Suppressor macrophage treated with lipopolysaccharide for 1 hour (primary cell): Measurements from ENCODE around the gene LETM1.

Experiments
- DNase-seq, 3 donors: peaks; one replicate each; pipeline ENCODE4 v3.0.0-alpha.2; 2020 to 2022

Gene LETM1

DNA sequence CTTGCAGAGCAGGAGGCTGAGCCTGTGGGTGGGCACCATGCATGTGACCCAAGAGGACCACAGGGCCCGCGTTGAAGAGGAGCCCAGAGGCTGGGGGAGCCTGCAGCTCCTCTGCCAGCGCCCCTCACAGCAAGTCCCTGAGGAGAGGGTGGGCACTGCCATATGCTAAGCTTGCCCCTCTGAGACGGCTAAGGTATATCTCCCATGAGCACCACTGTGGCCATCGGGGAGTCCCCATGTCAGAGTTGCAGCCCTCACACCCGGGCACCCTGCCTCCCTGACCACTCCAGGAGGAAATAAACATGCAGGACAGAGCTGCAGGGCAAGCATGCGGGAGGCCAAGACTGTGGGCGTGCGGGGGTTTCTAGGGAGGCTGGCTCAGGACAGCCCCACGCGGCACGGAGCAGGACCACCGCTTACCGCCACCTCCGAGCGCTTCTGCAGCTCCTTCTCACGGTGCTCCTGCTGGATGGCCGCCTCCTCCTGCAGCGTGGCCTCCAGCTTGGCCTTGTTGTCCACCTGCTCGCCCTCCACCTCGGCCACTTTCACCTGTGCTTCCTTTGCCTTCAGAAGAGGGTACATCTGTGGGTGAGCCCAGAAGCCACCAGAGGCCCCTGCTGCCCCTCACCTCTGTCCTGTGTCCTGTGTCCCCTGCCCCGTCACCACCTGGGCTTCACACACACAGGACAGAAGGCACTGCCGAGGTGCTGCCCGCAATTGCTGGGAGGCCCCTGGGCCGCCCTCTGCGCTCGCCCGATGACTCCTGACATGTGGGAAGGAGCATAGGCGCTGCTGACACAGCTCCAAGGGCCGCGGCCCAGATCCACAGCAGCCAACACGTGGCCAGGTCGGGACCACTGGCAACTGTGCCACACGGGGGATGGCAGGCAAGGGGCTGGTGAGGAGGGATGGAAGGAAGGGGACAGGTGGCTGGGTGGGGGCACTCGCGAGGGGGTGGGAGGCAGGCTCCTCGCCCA lies 33.1 kb downstream of the LETM1 start:
- DNase-seq, result no peak

DNA sequence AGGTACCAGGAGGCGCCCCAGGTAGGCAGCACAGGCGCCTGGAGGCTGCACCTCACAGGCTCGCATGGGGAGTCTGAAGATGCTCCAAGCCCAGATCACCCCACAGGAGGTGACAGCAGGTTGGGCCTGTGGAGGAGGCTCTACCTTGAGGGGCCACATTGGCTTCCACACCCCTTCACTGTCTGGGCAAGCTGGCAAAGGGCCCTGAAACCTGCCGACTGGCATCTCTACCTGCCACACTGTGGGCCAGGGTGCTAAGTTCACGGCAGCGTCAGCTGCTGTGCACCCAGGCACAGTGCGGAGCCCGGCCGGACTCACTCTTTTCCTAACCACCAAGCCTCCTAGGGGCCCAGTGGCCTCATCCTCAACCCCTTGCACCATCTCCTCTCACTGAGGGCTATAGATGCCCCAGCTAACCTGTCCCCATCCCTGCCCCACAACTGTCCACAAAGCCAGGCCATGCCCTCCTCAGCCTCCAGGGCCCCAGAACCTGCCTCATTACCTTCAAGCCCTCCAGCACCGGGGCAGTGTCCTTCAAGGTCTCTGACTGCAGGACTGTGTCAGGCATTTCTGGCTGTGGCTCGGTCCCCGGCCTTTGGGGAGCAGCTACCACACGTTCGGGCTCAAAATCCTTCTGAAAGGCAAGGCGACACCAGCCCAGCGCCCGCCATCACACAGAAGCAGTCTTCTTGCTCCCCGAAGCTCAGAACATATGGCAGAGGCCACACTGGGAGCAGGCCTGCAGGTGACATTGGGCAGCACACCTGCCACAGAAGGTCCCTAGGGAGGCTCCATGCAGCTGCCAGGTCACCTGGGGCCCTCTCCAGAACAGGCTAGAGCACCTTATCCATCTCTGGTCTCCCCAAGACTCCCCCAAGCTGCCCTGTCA lies 34.0 kb downstream of the LETM1 start:
- DNase-seq, result no peak

DNA sequence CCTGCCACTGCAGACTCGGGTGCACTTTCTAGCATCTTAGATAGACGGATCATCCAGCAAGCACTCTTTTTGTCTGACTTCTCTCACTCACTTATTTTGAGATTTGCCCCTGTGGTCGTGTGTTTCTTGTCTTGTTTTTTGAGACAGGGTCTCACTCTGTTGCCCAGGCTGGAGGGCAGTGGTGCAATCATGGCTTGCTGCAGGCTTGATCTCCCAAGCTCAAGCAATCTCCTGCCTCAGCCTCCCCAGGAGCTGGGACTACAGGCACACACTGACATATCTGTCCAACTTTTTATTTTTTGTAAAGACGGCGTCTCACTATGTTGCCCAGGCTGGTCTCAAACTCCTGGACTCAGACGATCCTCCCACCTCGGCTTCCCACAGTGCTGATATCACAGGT lies 36.1 kb downstream of the LETM1 start:
- no peak for DNase-seq

DNA sequence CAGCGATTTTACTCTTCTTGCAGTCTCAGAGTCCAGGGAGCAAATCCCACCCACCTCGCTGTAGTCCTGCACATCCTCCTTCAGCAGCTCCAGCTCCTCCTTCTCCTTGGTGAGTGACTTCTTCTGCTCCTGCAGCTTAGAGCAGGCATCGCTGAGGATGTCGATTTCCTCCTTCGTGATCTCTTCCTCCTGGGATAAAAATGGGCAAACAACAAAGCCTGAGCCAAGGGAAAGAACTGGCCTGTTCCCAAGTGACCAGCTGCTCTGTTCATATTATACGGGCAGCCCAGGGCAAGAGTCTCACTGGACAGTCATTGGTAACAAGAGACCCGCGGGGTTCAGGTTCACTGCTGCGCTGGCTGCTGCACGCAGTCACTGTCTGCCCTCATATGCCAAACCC lies 36.7 kb downstream of the LETM1 start:
- no peak for DNase-seq

DNA sequence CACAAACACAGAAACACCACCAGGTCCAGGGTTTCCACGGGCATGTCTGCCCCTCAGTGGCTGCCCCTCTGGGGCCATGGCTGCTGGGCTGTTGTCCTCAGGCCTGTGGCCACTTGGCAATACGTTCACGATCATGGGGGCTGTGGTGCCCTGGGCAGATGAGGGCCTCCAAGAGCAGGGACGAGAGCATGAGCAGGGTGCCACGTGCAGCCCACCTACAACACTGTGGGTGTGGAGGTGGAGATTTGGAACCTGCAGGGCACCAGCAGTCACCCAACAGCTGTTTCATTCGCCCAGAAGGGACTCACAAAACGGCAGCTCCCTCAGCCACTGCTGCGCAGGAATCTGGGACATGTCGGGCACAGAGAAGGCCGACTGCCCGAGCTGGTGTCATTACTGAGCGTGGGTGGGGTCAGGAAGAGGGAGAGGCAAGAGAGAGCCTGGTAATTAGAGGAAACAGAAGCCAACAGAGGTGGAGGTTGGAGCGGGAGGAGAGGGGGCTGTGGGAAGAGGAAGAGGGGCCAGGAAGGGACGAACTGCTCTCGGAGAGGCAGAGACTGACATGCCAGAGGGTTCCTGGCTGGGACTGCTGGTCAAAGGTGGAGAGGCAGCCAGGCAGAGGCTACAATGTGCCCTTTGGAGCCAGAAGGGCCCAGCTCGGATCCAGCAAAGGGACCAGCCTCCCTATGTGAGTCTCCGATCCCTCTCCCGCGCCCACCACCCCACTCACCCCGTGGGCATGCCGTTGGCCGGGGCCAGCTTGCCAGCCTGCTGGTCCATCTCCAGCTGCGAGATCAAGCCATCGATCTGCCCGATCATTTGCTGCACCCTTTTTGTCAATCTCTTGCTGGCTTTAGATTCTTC lies 39.7 kb downstream of the LETM1 start:
- no peak for DNase-seq

DNA sequence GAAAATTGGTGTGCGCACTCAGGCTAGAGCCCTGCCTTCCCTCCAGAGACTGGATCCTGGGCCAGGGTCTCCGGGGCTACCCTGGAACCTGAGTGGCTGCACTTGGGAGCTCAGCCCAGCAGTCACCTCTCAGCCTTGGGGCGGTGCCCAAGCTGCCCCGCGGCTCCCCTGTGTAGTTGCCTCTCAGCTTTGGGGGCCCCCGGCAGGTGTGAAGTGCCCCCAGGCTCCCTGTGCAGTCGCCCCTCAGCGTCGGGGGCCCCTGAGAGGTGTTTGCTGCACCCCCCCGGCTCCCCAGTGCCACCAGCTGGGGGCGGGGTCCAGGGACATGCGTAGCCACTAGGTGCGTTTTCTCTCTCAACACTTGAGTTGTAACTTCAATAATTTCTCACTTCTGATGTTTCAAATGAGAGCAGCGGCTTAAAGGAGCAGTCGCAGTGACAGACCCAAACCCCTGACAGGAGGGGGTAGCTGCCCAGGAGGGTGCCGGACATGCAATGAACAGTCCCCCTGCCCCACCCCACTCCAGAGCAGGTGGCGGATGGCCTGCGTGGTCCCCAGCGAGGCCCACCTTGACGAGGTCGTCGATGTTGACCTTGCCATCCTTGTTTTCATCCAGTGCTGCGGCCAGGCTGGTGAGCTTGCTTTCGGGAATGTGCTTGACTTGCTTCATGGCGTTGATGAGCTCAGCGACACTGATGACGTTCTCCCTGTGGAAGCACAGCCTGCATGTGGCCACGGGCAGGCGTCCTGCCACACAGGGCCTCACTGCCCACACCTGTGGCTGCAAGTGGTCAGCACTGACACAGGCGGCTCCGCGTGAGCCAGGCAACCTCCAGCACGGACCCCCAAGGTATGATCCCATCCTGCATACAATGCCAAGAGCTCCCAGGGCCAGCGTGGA lies 40.6 kb downstream of the LETM1 start:
- DNase-seq, result no peak

DNA sequence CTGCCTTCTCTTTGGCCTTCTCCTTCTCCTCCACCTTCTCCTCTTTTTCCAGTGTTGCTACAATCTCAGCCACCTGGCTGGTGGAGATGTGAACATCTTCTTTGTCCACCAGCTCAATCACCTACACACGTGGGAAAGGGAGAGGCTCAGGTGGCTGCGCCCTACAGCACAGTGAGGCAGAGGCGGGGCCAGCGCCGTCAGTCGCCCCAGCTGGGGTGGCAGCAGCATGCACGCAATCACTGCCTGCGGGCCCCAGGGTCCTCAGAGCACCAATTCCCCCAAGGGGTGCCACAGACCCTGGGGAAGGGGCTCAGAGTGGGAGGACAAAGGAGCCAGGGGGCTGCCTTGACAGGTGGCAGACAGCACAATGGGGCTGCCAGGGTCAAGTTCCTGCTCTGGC lies 41.5 kb downstream of the LETM1 start:
- DNase-seq, result no peak

DNA sequence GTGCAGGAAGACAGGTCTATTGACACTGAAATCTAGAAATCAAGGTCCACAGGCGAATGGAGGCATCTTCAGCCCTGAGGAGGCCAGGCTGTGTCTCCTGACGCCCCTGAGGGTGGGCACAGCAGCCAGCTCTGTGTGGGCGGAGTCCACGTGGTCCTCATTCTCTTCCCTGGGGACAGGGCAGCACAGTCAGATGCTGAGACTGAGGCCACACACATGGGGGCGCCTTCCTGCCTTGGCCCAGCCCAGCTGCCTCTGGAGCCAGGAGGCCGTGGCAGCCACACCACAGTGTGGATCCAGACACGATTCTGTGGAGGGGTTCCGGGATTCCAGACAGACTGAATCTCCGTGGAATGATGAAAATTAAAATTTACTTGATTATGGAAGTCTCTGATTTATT lies 42.0 kb downstream of the LETM1 start:
- DNase-seq, result peak in 1 of 3 donors; percentile 24

DNA sequence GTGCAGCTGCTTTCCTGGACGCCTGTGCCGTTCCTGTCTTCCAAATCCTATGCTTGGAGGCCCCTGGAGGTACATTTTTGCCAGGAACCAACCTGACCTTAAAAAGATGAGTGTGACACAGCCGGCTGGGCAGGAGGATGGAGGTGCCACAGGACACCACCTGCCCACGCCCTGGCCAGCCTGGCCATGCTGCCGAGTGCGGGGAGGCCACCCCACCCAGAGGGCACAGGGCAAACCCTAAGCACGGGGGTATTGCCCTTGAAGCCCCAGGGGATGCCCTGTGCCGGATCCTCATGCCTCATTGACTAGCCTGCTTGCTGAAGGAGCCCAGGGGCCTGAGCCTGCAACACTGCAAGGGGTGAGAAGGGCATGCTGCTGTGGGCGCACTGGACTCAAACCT lies 42.7 kb downstream of the LETM1 start:
- DNase-seq, result no peak

DNA sequence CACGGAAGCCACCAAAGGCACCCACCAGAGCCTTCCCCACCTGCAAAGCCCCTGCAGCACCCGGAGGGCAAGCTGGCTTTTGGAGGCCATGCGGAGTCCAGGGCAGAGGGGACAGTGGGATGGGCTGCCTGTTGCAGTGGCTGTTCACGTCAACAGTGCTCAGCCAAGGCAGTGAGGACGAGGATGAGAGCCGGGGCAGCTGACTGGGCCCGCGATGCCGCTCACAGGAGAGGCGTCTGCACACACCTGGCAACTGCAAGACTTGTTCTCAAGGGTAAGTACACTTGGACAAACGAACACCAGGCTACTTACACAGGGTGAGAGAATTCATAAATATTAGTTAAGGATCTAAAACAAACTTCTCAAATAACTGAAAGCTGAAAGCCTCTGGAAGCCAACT lies 43.2 kb downstream of the LETM1 start:
- DNase-seq, result no peak

DNA sequence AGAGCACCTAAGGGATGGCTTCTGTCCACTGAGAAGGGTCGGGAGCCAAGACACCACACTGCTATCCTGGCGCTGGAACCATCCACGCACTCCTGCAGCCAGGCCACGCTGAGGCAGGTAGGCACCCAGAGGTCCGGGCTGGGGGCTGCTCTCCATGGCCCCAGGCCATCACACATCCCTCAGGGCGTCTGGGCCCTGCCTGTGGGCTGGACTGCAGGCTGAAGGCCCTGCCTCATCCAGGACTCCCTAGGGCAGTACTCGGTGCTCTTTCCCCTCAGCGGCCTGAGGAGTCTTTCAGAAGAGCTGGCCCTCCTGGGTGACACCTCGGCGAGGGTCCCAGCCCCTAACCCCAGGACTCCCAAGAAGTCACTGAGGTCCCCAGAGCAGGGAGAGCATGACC lies 45.2 kb downstream of the LETM1 start:
- DNase-seq, result no peak

DNA sequence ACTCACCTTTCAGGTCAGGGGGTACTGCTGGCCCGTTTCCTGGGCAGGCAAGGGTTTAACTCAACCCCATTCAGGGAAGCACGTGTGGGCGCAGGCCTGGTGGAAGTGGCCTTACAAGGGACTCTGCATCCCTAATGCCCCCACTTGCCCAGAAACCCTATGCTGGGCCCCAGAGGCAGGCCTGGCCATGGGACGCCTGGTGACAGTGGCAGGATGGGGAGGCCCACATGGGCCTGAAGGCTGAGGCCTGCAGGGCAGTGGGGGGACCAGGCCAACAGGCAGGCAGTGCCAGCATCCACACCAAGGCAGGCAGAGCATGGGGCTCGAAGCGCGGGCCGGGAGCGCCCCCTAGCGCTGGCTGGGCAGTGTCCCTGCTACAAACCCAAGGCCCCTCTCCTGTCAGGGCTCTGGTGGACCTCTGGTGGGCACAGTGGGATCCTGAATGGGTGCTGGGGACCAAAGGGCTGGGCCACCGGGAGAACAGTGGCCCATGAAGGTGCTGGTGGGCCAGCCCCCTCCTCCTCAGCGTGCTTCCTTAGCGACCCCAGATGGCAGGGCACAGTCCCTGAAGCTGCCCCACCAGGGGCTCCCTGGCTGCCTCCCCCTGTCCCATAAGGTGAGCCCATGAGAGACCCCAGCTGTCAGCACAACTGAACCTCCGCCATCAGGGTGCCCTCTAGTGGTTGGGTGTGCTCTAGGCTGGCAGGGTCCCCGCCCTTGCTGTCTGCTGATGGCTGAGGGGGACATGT lies 46.0 kb downstream of the LETM1 start:
- DNase-seq, result peak; percentile 71 to 89 (median 75)

DNA sequence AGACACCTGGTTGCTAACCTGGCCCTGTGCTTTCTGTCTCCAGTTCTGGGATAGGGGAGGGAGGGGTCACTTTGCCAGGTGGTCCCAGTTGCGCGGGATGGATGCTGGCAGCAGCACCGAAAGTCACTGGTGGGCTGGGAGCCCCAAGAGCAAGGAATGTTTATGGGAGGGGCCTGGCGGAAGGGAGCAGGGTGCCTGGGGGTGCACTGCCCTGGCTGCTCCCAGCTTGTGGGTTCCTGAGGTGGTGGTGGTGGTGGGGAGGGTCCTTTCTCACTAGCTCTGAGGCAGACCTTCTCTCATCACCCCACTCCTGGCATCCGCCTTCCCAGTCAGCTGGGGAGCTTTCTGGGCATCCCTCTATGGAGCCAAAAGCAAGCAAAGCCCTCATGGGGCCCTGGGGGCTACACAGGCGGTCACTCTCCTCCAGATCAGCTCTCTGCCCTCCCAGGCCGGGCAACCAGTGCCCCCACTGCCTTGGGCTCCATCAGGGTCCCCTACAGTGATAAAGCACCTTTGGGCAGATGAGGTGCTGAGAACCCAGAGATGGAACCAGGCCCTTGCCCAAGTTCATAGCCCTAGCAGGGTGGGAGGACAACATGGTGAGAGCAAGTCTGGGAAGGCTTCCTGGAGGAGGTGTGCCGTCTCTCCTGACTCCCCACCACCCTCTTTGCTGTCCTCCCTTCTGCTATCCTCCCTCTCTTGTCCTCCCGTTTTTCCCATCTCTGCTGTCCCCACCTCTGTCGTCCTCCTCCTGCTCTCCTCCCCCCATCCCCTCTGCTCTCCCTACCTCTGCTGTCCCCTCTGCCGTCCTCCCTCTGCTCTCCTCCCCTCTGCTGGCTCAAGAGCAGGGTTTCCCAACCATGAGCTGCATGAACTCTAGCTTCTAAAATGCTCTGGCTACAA lies 46.9 kb downstream of the LETM1 start:
- no peak for DNase-seq

DNA sequence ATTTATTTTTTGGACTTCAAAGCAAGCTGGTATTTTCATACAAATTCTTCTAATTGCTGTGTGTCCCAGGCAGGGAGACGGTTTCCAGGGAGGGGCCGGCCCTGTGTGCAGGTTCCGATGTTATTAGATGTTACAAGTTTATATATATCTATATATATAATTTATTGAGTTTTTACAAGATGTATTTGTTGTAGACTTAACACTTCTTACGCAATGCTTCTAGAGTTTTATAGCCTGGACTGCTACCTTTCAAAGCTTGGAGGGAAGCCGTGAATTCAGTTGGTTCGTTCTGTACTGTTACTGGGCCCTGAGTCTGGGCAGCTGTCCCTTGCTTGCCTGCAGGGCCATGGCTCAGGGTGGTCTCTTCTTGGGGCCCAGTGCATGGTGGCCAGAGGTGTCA lies 47.6 kb downstream of the LETM1 start:
- DNase-seq, result no peak

DNA sequence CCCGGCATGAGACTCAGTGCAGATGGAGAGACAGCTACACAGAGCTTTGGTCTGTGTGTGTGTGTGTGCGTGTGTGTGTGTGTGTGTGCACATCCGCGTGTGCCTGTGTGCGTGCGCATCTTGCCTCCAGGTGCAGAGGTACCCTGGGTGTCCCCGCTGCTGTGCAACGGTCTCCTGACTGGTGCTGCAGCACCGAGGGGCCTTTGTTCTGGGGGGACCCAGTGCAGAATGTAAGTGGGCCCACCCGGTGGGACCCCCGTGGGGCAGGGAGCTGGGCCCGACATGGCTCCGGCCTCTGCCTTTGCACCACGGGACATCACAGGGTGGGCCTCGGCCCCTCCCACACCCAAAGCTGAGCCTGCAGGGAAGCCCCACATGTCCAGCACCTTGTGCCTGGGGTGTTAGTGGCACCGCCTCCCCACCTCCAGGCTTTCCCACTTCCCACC lies 48.6 kb downstream of the LETM1 start:
- DNase-seq, result no peak

DNA sequence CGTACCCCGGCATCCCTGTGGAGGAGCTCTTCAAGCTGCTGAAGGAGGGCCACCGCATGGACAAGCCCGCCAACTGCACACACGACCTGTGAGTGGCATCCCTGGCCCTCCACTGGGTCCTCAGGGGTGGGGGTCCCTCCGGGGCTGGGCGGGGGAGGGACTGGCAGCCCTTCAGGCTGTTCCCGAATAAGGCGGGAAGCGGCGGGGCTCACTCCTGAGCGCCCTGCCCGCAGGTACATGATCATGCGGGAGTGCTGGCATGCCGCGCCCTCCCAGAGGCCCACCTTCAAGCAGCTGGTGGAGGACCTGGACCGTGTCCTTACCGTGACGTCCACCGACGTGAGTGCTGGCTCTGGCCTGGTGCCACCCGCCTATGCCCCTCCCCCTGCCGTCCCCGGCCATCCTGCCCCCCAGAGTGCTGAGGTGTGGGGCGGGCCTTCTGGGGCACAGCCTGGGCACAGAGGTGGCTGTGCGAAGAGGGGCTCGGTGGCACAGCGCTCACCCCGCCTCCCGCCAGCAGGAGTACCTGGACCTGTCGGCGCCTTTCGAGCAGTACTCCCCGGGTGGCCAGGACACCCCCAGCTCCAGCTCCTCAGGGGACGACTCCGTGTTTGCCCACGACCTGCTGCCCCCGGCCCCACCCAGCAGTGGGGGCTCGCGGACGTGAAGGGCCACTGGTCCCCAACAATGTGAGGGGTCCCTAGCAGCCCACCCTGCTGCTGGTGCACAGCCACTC lies 49.2 kb downstream of the LETM1 start:
- no peak for DNase-seq

DNA sequence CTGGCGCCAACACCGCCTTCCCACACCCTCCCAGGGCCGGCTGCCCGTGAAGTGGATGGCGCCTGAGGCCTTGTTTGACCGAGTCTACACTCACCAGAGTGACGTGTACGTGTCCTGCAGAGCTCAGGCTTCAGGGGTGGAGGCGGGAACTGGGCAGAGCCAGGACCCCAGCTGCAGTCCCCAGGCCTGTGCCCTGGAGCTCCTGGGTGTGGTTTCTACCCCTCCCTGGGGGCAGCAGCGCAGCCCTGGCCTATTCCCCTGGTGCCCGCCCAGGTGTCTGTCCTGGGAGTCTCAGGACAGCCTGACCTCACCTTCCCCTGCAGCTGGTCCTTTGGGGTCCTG lies 49.8 kb downstream of the LETM1 start:
- DNase-seq, result no peak

DNA sequence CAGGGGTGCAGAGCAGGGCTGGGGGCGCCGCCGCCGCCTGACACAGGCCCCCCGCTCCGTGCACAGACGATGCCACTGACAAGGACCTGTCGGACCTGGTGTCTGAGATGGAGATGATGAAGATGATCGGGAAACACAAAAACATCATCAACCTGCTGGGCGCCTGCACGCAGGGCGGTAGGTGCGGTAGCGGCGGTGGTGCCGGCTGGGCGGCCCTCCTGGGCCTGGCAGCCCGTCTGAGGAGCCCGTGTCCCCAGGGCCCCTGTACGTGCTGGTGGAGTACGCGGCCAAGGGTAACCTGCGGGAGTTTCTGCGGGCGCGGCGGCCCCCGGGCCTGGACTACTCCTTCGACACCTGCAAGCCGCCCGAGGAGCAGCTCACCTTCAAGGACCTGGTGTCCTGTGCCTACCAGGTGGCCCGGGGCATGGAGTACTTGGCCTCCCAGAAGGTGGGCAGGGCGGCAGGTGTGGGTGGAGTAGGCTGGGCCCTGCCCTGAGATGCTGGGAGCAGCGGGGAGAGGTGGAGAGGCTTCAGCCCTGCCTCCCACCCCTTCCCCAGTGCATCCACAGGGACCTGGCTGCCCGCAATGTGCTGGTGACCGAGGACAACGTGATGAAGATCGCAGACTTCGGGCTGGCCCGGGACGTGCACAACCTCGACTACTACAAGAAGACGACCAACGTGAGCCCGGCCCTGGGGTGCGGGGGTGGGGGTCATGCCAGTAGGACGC lies 50.3 kb downstream of the LETM1 start:
- no peak for DNase-seq
